HEK293 (cell line): ENCODE results near the gene RBM18.

Experiments
- CTCF ChIA-PET: fragments of 350-600 bp; formaldehyde crosslinking; extraction: SDS; loops from one replicate; lab custom pipeline; 2021; ENCODE audit warnings: antibody characterized with exemption; lab: Yijun Ruan, JAX
- POLR2A ChIA-PET: fragments of 300-600 bp; formaldehyde crosslinking; extraction: SDS; loops from one replicate; lab custom pipeline; 2020; ENCODE audit warnings: antibody characterized with exemption, inconsistent platforms; lab: Yijun Ruan, JAX
- H3K27ac ChIP-seq: fragments of 200-500 bp; sonication (Bioruptor generic); 2 replicates; pipeline ENCODE4 v1.5.1; 2014; ENCODE audit warnings: low read depth, low read length, control low read depth, inconsistent platforms; ENCODE audit errors: extremely low read depth
- H3K36me3 ChIP-seq, 2 experiments: fragments of 200-500 bp in 1 of 2; sonication (Bioruptor generic) in 1 of 2; 1 replicate in 1 of 2; 2 replicates in 1 of 2; pipeline ENCODE4 v1.5.1; 2014 to 2017; ENCODE audit warnings: inconsistent platforms in 2 of 2, low read length in 2 of 2; ENCODE audit not compliant: control insufficient read depth in 2 of 2, insufficient read depth in 1 of 2
- H3K4me1 ChIP-seq: fragments of 200-500 bp; sonication (Bioruptor generic); 2 replicates; pipeline ENCODE4 v1.5.1; 2014; ENCODE audit warnings: mild to moderate bottlenecking, low read length, inconsistent platforms; ENCODE audit not compliant: control insufficient read depth, insufficient read depth
- H3K4me3 ChIP-seq: 2 replicates; pipeline ENCODE4 v1.5.1; 2011; ENCODE audit warnings: low read depth, mild to moderate bottlenecking, control low read depth, low read length, moderate library complexity
- H3K9me3 ChIP-seq: fragments of 200-500 bp; sonication (Bioruptor generic); 2 replicates; pipeline ENCODE4 v1.5.1; 2014; ENCODE audit warnings: low read depth, low read length, inconsistent platforms; ENCODE audit not compliant: control insufficient read depth, insufficient read depth
- BCL11A ChIP-seq: fragments of 450-650 bp; formaldehyde crosslinking; IDR thresholded peaks from 2 replicates; pipeline ENCODE4 v1.5.1; 2016; ENCODE audit warnings: low read depth, missing biosample characterization, missing genetic modification characterization
- MYNN ChIP-seq: fragments of 450-650 bp; formaldehyde crosslinking; IDR thresholded peaks from 2 replicates; pipeline ENCODE4 v1.5.1; 2016; ENCODE audit warnings: missing biosample characterization, missing genetic modification characterization, borderline replicate concordance
- RBAK ChIP-seq: fragments of 450-650 bp; formaldehyde crosslinking; IDR thresholded peaks from 2 replicates; pipeline ENCODE4 v1.5.1; 2016; ENCODE audit warnings: missing biosample characterization, missing genetic modification characterization
- SCRT2 ChIP-seq: fragments of 450-650 bp; formaldehyde crosslinking; IDR thresholded peaks from 2 replicates; pipeline ENCODE4 v1.5.1; 2016; ENCODE audit warnings: missing biosample characterization, missing genetic modification characterization
- ZBTB8A ChIP-seq: fragments of 450-650 bp; formaldehyde crosslinking; IDR thresholded peaks from 2 replicates; pipeline ENCODE4 v1.5.1; 2016; ENCODE audit warnings: missing biosample characterization, missing genetic modification characterization
- ZNF223 ChIP-seq: fragments of 450-650 bp; formaldehyde crosslinking; IDR thresholded peaks from 2 replicates; pipeline ENCODE4 v1.5.1; 2016; ENCODE audit warnings: missing biosample characterization, missing genetic modification characterization
- ZNF266 ChIP-seq: fragments of 450-650 bp; formaldehyde crosslinking; IDR thresholded peaks from 2 replicates; pipeline ENCODE4 v1.5.1; 2016; ENCODE audit warnings: missing biosample characterization, missing genetic modification characterization, low read depth
- ZNF292 ChIP-seq: fragments of 450-650 bp; formaldehyde crosslinking; IDR thresholded peaks from 2 replicates; pipeline ENCODE4 v1.5.1; 2016; ENCODE audit warnings: low read depth, missing biosample characterization, missing genetic modification characterization, borderline replicate concordance
- ZNF600 ChIP-seq: fragments of 450-650 bp; formaldehyde crosslinking; IDR thresholded peaks from 2 replicates; pipeline ENCODE4 v1.5.1; 2016; ENCODE audit warnings: missing biosample characterization, missing genetic modification characterization
- ZNF610 ChIP-seq: fragments of 450-650 bp; formaldehyde crosslinking; IDR thresholded peaks from 2 replicates; pipeline ENCODE4 v1.5.1; 2016; ENCODE audit warnings: missing biosample characterization, missing genetic modification characterization, borderline replicate concordance
- ZNF658 ChIP-seq: fragments of 450-650 bp; formaldehyde crosslinking; IDR thresholded peaks from 2 replicates; pipeline ENCODE4; 2016; ENCODE audit warnings: missing biosample characterization, missing genetic modification characterization
- ZNF660 ChIP-seq: fragments of 450-650 bp; IDR thresholded peaks from 2 replicates; pipeline ENCODE4 v1.5.1; 2018; ENCODE audit warnings: missing biosample characterization, mild to moderate bottlenecking, missing genetic modification characterization
- TF ChIP-seq, protein P1 (sequence below): fragments of 450-650 bp; formaldehyde crosslinking; IDR thresholded peaks from 2 replicates; pipeline ENCODE4 v1.5.1; 2016; ENCODE audit warnings: missing biosample characterization, missing genetic modification characterization
- TF ChIP-seq, protein P2 (sequence below): fragments of 450-650 bp; formaldehyde crosslinking; IDR thresholded peaks from 2 replicates; pipeline ENCODE4 v1.5.1; 2016; ENCODE audit warnings: missing biosample characterization, missing genetic modification characterization

The RBM18 gene

DNA sequence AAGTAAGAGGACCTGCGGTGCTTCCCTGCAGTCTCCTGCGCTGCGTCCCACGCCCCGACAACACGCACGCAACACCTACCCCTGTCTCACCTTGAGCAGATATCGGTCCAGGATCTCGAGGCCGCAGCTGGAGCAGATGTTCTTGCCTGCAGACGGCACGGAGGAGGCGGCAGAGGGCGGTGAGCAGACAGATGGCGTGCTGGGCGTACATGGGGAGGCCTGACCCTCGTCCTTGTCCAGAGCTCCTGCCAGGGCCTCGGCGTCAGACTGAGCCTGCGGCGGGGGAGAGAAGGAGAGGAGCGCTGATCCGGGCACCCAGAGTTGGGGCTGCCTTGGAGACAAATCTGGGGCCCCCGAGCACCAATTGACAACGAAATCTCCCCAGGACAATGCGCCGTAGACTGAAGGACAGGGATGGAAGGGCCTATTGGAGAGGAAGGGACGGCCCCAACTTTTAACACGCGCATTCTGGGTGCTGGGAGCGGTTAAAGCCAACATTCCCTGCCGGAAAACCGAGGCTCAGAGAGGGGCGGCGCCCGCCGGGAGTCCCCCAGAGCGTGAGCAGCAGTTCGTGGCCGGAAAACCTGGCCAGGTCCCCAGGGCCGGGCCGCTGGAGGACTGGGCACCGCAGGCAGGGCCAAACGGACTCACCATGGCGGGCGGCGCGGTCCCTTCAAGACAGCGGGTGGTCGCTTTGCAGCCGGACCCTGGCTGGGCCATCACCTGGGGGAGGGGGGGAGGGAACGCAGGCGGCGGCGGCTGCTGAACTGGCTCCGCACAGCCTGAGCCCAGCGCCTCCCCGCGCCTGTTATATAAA is 37.7 kb downstream of the RBM18 start:
- H3K27ac ChIP-seq, result no peak overlapping the region
- H3K9me3 ChIP-seq, result no peaks in the 10 kb centered on the region
- no peaks in the 10 kb centered on the region for H3K36me3 ChIP-seq
- POLR2A ChIA-PET, result no interaction called here
- CTCF ChIA-PET, result interaction anchor here (0.7 kb wide), 1 partner anchor 284 kb away, joined by 4 read pairs; no protein-coding TSS in a partner anchor
- H3K4me3 ChIP-seq, result no peak overlapping the region
- TF ChIP-seq RBAK (tag by site-specific recombination), result no peak
- H3K4me1 ChIP-seq, result no peaks in the 10 kb centered on the region

DNA sequence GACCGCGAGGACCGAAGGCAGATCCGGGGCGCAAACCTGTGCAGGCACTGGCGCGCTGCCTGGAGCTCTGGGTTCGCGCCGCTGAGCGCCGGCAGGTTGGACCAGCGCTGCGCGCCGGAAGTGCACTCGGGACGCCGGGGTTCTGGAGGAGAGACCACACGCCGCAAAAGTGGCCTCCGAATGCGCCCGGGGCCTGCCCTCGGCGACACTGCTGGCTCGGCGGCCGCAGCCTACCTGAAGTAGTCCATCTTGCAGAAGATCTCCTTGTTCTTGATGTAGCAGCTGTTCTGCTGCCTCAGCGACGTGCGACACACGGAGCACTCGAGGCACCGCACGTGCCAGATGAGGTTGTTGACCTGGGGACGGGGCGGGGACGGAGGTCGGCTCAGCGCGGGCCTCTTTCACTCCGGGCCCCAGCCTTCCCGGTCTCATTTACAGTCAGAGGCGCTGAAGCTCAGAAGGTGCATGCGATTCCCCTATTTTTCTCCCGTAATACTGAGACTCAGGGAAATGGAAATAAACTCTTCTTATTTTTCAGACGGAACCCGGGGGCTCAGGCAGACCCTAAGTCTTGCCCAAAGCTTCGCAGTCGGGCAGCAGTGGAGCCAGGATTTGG is 38.4 kb downstream of the RBM18 start:
- Histone ChIP-seq H3K4me1 (no peaks in the 10 kb centered on the region), H3K36me3 (no peaks in the 10 kb centered on the region), H3K27ac (no peak overlapping the region), H3K9me3 (no peaks in the 10 kb centered on the region), H3K4me3 (no peak overlapping the region)
- CTCF ChIA-PET, result interaction anchor here (0.7 kb wide), 1 partner anchor 285 kb away, joined by 4 read pairs; no protein-coding TSS in a partner anchor
- TF ChIP-seq ZNF600 (tag by site-specific recombination), result no peak
- TF ChIP-seq, protein P1, sequence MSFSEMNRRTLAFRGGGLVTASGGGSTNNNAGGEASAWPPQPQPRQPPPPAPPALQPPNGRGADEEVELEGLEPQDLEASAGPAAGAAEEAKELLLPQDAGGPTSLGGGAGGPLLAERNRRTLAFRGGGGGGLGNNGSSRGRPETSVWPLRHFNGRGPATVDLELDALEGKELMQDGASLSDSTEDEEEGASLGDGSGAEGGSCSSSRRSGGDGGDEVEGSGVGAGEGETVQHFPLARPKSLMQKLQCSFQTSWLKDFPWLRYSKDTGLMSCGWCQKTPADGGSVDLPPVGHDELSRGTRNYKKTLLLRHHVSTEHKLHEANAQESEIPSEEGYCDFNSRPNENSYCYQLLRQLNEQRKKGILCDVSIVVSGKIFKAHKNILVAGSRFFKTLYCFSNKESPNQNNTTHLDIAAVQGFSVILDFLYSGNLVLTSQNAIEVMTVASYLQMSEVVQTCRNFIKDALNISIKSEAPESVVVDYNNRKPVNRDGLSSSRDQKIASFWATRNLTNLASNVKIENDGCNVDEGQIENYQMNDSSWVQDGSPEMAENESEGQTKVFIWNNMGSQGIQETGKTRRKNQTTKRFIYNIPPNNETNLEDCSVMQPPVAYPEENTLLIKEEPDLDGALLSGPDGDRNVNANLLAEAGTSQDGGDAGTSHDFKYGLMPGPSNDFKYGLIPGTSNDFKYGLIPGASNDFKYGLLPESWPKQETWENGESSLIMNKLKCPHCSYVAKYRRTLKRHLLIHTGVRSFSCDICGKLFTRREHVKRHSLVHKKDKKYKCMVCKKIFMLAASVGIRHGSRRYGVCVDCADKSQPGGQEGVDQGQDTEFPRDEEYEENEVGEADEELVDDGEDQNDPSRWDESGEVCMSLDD (tag by site-specific recombination), result no peak
- TF ChIP-seq ZNF610 (tag by site-specific recombination), result no peak
- no peak for TF ChIP-seq ZNF266 (tag by site-specific recombination)
- no peak for TF ChIP-seq ZBTB8A (tag by site-specific recombination)
- no peak for TF ChIP-seq MYNN (tag by site-specific recombination)
- no peak for TF ChIP-seq ZNF660 (tag by site-specific recombination)
- TF ChIP-seq ZNF223, result no peak
- no peak for TF ChIP-seq SCRT2
- no peak for TF ChIP-seq ZNF658 (tag by site-specific recombination)
- no peak for TF ChIP-seq ZNF292 (tag by site-specific recombination)
- POLR2A ChIA-PET, result no interaction called here

DNA sequence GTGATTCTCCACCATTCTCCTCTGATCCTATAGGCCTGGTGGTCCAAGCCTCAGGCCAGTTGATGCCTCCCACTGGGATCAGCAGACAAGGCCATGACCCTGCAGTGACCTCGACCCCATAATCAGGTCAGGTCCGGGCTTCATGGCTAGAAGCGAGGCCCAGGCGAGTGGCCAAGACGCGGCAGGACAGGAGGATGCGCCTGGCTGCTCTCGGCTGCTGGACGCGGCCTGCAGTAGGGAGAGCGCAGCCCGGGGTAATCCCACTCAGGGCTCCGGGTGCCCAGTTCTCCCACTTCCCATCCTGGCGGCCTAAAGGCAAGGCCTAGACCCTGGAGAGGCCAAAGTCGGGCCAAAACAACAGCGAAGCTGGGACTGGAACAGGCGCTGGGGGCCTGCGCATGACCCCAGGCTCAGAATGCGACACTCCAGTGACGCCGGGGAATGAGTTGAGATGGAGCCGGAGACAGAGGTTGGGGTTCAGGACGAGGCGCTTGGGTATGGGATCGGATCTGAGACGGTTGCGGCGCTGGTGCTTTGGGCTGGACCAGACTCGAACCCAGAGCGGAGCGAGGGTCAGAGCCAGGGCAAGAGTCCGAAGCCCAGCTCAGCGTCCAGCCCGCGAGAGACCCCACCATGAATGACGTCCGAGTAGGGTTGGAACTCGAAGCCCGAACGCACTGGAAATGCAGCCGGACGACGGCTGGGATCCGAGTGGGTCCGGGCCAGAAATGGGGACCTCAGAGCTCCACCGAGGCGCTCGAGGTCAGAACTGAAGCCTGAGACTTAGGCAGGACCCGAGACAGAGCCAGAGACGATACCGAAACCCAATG is 39.1 kb downstream of the RBM18 start:
- Histone ChIP-seq H3K36me3 (no peaks in the 10 kb centered on the region), H3K27ac (no peak overlapping the region), H3K4me3 (no peak overlapping the region), H3K9me3 (no peaks in the 10 kb centered on the region), H3K4me1 (no peaks in the 10 kb centered on the region)
- POLR2A ChIA-PET, result no interaction called here
- TF ChIP-seq, protein P2, sequence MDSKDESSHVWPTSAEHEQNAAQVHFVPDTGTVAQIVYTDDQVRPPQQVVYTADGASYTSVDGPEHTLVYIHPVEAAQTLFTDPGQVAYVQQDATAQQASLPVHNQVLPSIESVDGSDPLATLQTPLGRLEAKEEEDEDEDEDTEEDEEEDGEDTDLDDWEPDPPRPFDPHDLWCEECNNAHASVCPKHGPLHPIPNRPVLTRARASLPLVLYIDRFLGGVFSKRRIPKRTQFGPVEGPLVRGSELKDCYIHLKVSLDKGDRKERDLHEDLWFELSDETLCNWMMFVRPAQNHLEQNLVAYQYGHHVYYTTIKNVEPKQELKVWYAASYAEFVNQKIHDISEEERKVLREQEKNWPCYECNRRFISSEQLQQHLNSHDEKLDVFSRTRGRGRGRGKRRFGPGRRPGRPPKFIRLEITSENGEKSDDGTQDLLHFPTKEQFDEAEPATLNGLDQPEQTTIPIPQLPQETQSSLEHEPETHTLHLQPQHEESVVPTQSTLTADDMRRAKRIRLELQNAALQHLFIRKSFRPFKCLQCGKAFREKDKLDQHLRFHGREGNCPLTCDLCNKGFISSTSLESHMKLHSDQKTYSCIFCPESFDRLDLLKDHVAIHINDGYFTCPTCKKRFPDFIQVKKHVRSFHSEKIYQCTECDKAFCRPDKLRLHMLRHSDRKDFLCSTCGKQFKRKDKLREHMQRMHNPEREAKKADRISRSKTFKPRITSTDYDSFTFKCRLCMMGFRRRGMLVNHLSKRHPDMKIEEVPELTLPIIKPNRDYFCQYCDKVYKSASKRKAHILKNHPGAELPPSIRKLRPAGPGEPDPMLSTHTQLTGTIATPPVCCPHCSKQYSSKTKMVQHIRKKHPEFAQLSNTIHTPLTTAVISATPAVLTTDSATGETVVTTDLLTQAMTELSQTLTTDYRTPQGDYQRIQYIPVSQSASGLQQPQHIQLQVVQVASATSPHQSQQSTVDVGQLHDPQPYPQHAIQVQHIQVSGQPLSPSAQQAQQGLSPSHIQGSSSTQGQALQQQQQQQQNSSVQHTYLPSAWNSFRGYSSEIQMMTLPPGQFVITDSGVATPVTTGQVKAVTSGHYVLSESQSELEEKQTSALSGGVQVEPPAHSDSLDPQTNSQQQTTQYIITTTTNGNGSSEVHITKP (tag by site-specific recombination), result no peak
- TF ChIP-seq BCL11A (tag by site-specific recombination), result no peak
- CTCF ChIA-PET, result no interaction called here
